A673 (cell line): ENCODE results near the gene TSHZ1. TPM values are rescaled to one million over a fixed set of nuclear protein-coding genes. Genes with fewer than 3 reads are reported as not detected.

Experiments used
- BruUV-seq: library from RNA; stranded (reverse); fragments of 400-500 nt; replicated peaks from 2 replicates; lab custom pipeline; 2021; lab: Mats Ljungman, UMichigan
- CTCF ChIA-PET: fragments of 300-600 bp; sonication (Branson Sonifier 250); formaldehyde crosslinking; loops from one replicate; lab custom pipeline; 2022; ENCODE audit warnings: antibody characterized with exemption; lab: Charles Lee
- POLR2A ChIA-PET: fragments of 300-600 bp; sonication (Branson Sonifier 250); formaldehyde crosslinking; loops from one replicate; lab custom pipeline; 2022; ENCODE audit warnings: antibody characterized with exemption; ENCODE audit not compliant: low non-redundant PET; lab: Charles Lee
- DNase-seq: peaks from one replicate; pipeline ENCODE4 v3.0.0-alpha.2; 2015; ENCODE audit warnings: low spot score
- H3K27ac ChIP-seq: fragments of 200-600 bp; sonication (generic); 2 replicates; pipeline ENCODE4 v1.5.1; 2016; ENCODE audit warnings: mixed run types, low read depth, mild to moderate bottlenecking, mixed read lengths, antibody characterized with exemption, low read length; ENCODE audit not compliant: poor library complexity, severe bottlenecking
- H3K27me3 ChIP-seq: fragments of 200-600 bp; sonication (generic); replicated peaks from 2 replicates; pipeline ENCODE4 v1.6.1; 2017; ENCODE audit warnings: mixed run types, low read depth, mild to moderate bottlenecking, mixed read lengths, antibody characterized with exemption, low read length; ENCODE audit not compliant: insufficient read depth, poor library complexity
- H3K36me3 ChIP-seq: fragments of 200-600 bp; sonication (generic); 2 replicates; pipeline ENCODE4 v1.6.1; 2016; ENCODE audit warnings: mixed run types, mild to moderate bottlenecking, mixed read lengths, antibody characterized with exemption, low read length; ENCODE audit not compliant: insufficient read depth, poor library complexity, severe bottlenecking
- H3K4me1 ChIP-seq: fragments of 200-600 bp; sonication (generic); 2 replicates; pipeline ENCODE4 v1.6.1; 2017; ENCODE audit warnings: mixed run types, mild to moderate bottlenecking, mixed read lengths, antibody characterized with exemption, low read length; ENCODE audit not compliant: insufficient read depth, poor library complexity, severe bottlenecking
- H3K4me3 ChIP-seq: fragments of 200-600 bp; sonication (generic); 2 replicates; pipeline ENCODE4 v1.5.1; 2016; ENCODE audit warnings: low read depth, mixed run types, mild to moderate bottlenecking, mixed read lengths, low read length; ENCODE audit not compliant: poor library complexity, severe bottlenecking
- H3K9me3 ChIP-seq: fragments of 200-600 bp; sonication (generic); 2 replicates; pipeline ENCODE4 v1.6.1; 2016; ENCODE audit warnings: mixed run types, low read depth, mild to moderate bottlenecking, mixed read lengths, antibody characterized with exemption, low read length; ENCODE audit not compliant: poor library complexity, severe bottlenecking
- CTCF ChIP-seq: fragments of 300-800, 200-600 bp; sonication (generic); conservative IDR thresholded peaks from 2 replicates; pipeline ENCODE4 v1.5.1; 2017; ENCODE audit warnings: low read depth, mild to moderate bottlenecking, antibody characterized with exemption, low read length, moderate library complexity, mixed read lengths
- EZH2 ChIP-seq: fragments of 200-600 bp; sonication (generic); IDR thresholded peaks from 2 replicates; pipeline ENCODE4 v1.6.1; 2017; ENCODE audit warnings: borderline replicate concordance, low read depth, mild to moderate bottlenecking, mixed read lengths, antibody characterized with exemption, low read length; ENCODE audit not compliant: poor library complexity, severe bottlenecking
- intact Hi-C: fragments of 100-400 bp; cut with micrococcal nuclease; formaldehyde crosslinking; loops from one replicate; pipeline ENCODE4 v1.10.0; 2022; ENCODE audit not compliant: unreplicated experiment
- total RNA-seq: library from RNA; stranded (reverse); gene quantifications from 2 replicates; pipeline ENCODE4 v1.2.3, GENCODE V29; 2021

The TSHZ1 gene
- total RNA-seq, 1 experiment from 2014 or later, result 1.8 TPM

GRCh38 chr18:75221397-75221796 lies 10.8 kb downstream of the TSHZ1 start:
- ChIA-PET POLR2A (no interaction called here), CTCF (no interaction called here)
- no TSS peak for BruUV-seq
- Histone ChIP-seq H3K27me3 (no peaks in the 10 kb centered on the region), H3K27ac (no peak overlapping the region), H3K9me3 (no peaks in the 10 kb centered on the region), H3K4me1 (peaks cover 5% of the 10 kb centered on the region), H3K4me3 (no peak overlapping the region), H3K36me3 (no peaks in the 10 kb centered on the region)
- intact Hi-C loops, result no loop called here
- TF ChIP-seq EZH2, result no peak
- no peak for TF ChIP-seq CTCF
- no peak for DNase-seq

- H3K4me3 ChIP-seq, result no peak overlapping the region
- H3K36me3 ChIP-seq, result no peaks in the 10 kb centered on the region
- no peak for DNase-seq
- no peak for TF ChIP-seq CTCF
- no peak for TF ChIP-seq EZH2
- no peaks in the 10 kb centered on the region for H3K9me3 ChIP-seq
- BruUV-seq, result no TSS peak
- intact Hi-C loops, result no loop called here
- H3K4me1 ChIP-seq, result peaks cover 10% of the 10 kb centered on the region
- H3K27ac ChIP-seq, result no peak overlapping the region
- no peaks in the 10 kb centered on the region for H3K27me3 ChIP-seq
- ChIA-PET POLR2A (no interaction called here), CTCF (no interaction called here)
These were observed 11.3 kb downstream of the TSHZ1 start for GRCh38 chr18:75221897-75222296.

- ChIA-PET POLR2A (no interaction called here), CTCF (no interaction called here)
- Histone ChIP-seq H3K4me3 (no peak overlapping the region), H3K27me3 (no peaks in the 10 kb centered on the region), H3K36me3 (no peaks in the 10 kb centered on the region), H3K27ac (no peak overlapping the region), H3K4me1 (peaks cover 15% of the 10 kb centered on the region), H3K9me3 (no peaks in the 10 kb centered on the region)
- intact Hi-C loops, result no loop called here
- TF ChIP-seq CTCF (no peak), EZH2 (no peak)
- no TSS peak for BruUV-seq
- no peak for DNase-seq
These were observed 11.8 kb downstream of the TSHZ1 start for GRCh38 chr18:75222407-75222806.
